GM12801 (cell line): ENCODE results near the gene MED15.

Experiments
- TF ChIP-seq, protein P1 (sequence below): IDR thresholded peaks from one replicate; pipeline ENCODE4 v1.5.1; 2011; ENCODE audit warnings: control low read depth; ENCODE audit not compliant: insufficient read length; ENCODE audit errors: extremely low read depth

MED15 gene

DNA sequence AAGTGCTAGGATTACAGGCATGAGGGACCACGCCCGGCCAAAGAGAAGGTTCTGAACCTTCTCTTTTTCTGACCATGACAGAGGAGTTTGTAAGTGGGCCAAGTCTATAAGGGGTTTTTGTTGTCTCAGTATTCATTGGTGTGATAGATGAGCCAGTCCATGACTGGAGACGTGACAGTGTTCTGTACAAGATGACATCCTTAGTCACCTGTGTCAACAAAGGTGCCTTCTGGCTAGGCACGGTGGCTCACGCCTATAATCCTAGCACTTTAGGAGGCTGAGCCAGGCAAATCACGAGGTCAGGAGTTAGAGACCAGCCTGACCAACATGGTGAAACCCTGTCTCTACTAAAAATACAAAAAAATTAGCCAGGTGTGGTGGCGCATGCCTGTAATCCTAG is 7.6 kb upstream of the MED15 start:
- TF ChIP-seq, protein P1, sequence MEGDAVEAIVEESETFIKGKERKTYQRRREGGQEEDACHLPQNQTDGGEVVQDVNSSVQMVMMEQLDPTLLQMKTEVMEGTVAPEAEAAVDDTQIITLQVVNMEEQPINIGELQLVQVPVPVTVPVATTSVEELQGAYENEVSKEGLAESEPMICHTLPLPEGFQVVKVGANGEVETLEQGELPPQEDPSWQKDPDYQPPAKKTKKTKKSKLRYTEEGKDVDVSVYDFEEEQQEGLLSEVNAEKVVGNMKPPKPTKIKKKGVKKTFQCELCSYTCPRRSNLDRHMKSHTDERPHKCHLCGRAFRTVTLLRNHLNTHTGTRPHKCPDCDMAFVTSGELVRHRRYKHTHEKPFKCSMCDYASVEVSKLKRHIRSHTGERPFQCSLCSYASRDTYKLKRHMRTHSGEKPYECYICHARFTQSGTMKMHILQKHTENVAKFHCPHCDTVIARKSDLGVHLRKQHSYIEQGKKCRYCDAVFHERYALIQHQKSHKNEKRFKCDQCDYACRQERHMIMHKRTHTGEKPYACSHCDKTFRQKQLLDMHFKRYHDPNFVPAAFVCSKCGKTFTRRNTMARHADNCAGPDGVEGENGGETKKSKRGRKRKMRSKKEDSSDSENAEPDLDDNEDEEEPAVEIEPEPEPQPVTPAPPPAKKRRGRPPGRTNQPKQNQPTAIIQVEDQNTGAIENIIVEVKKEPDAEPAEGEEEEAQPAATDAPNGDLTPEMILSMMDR, result no peak

DNA sequence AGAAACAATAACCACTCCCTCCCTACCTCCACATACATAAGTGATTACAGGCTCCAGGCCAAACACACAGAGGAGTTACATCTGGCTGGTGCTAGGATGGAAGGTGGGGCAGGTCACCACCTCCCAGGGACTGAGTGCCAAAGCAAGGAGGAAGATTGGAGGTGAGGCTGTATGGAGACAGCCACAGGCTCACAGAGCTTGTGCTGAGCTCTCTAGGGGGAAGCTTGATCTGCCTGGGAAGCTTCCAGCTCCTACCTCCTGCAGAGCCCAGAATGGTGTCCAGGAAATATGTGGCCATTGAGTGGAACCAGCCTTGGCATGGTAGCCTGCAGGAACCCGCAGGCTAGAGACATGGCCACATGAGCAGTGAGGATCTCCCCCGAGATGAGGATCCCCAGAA is 3.6 kb upstream of the MED15 start:
- TF ChIP-seq, protein P1, result no peak

DNA sequence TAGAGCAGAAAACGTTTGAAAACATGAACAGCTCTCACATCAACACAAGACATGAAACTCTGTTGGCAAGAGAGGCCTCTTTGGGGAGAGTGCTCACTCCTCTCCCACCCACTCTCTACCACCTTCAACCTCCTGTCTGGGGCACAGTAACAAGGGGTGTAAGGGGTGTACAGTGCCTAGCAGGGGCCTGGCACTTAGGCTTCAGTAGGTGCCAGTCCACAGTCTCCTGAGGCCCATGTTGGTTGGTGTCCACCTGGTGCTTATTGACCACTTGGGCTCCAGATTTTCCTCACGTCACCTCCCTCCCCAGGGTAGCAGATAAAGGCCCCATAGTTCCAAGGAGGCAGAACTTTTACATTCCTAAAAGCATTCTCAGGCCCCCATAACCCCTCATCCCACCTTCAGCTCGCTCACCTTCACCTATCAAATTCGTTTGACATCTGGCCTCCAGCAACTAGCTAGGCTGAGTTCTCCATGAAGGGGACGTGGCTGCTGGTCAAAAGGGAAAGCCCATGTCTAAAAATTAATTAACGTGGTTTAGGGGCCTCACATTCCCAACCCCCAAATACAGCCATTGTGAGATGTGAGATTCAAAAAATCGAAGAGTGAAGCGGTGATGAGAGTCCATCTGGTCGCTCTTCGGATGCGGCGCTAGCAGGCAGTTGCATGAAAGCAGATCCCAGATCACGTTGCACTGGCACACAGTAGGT is 712 bp upstream of the MED15 start:
- TF ChIP-seq, protein P1, result no peak

DNA sequence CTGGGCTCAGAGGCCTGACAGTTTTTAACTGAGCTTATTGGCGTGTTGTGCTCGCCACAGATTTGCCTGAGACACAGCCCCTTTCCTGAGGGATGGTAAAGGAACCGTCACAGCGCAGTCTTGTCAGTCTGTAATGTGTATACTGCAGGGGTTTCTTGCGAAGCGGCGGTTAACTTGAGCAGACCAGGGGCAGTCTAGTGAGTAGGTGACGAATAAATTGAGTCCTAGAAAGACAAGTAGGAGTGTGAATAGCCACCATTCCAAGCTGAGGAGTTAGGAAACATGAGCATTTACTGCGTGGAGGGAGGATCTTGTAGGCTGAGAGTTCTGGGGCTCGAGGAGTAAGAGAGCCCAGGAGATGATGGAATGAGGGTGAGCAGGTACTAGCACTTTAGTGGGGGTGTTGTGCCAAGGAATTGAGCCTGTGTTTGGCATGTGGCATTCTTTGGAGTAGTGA is 1.4 kb downstream of the MED15 start:
- TF ChIP-seq, protein P1, result no peak

DNA sequence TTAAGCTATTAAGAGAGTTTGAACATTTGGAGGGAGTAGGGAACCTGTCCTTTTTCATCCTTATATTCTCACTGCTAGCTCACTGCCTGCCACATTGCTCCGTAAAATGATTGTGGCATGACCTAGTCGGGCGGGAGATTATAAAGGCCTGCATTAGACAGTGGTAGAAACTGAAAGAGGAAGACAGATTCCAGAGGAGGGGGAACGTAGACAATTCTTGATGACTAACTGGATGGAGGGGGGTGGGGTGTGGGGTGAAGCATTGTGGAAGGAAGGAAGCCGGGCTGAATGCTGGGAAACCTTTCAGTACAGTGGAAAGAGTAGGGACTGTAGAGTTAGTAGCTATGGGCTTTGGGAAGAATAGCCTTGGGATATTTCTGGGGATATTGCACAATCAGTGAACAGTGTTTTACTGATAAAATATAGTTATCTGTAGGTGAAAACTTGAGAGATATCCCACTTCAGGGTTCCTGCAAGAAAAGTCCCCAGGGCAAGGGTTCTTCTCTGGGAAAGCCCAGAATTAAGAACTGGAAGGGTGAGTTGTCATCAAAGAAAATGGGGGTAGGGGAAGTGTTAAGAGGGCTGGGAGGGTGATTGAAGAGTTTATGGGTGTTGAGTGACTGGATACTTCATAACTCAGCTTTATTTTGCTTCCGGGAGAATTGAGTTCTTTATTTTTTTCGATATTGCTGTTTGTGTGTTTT is 2.1 kb downstream of the MED15 start:
- TF ChIP-seq, protein P1, result no peak

DNA sequence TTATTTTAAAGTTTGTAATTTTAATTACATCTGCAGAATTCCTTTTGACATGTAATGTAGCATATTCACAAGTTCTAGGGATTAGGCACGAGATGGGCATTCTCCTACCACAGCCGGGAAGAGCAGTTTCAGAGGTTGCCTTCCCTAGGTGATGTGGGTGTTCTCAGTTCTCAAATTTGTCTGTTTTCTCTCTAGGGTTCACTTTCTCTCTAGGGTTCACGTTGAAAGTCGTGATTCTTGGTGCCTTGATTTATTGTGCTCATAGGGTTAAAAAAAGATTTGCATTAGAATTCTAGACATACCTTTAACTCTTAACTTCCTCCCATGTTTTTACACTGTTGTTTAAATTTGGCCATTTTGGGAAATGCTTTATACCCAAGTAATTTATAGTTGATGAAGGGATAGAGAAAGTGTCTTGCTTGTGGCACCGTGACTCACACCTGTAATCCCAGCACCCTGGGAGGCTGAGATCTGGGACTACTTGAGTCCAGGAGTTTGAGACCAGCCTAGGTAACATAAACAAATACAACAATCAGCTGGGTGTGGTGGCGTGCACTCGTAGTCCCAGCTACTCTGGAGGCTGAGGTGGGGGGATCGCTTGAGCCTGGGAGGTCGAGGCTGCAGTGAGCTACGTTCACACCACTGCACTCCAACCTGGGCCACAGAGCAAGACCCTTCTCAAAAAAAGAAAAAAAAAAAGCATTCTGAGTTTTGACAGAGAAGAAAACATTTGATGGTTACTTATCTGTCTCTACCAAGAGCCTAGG is 3.6 kb downstream of the MED15 start:
- TF ChIP-seq, protein P1, result no peak

DNA sequence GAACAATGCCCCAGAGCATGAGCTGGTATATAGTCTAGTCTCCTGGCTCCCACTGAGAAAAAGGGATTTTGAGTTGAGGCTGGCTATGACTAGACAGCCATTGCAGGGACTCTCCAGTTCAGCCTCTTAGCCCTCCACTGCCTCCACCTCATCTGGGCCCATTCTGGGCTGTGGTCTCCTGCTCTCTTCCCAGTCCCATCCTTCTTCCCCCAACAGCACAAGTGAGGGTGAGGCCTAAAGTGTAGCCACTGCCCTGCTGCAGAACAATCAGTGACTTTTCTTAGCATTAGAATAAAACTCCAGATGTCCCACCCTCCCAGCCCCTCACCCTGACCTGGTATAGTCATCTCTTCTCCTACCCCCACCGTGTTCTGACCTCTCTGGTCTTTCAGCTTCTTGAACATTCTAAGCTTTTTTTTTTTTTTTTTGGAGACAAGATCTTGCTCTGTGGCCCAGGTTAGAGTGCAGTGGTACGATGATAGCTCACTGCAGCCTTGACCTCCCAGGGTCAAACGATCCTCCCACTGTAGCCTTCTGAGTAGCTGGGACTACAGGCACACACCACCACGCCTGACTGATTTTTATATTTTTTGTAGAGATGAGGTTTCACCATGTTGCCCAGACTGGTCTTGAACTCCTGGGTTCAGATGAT is 4.3 kb downstream of the MED15 start:
- TF ChIP-seq, protein P1, result no peak
